Tibial nerve (tissue), 4 donors: ENCODE results near the gene IGFBPL1. TPM values are rescaled to one million over a fixed set of nuclear protein-coding genes. Genes with fewer than 3 reads are reported as not detected.

ENCODE experiments used
- DNase-seq, 2 donors: peaks; one replicate each; pipeline ENCODE4 v3.0.0-alpha.2; 2019; ENCODE audit warnings: low spot score in 2 of 2
- H3K27ac ChIP-seq, 4 donors: fragments of 200-600 bp; sonication (generic) in 3 of 4; one replicate each; pipeline ENCODE4 v1.5.1; 2017 to 2019; ENCODE audit warnings: mild to moderate bottlenecking in 1 of 4
- H3K27me3 ChIP-seq, 2 donors: fragments of 200-600 bp; sonication (generic) in 1 of 2; one replicate each; pipeline versions ENCODE4 v1.5.1 to v1.6.0; 2017 to 2019
- H3K36me3 ChIP-seq, 3 donors: fragments of 200-600 bp; sonication (generic); one replicate each; pipeline ENCODE4 v1.5.1; 2018 to 2019
- H3K4me1 ChIP-seq, 4 donors: fragments of 200-600 bp; sonication (generic) in 3 of 4; one replicate each; pipeline ENCODE4 v1.5.1; 2017 to 2019
- H3K4me3 ChIP-seq, 4 donors: fragments of 200-600 bp; sonication (generic) in 3 of 4; one replicate each; pipeline ENCODE4 v1.5.1; 2017 to 2019; ENCODE audit warnings: mild to moderate bottlenecking in 1 of 4, moderate library complexity in 1 of 4
- H3K9me3 ChIP-seq, 4 donors: fragments of 200-600 bp; sonication (generic) in 3 of 4; one replicate each; pipeline ENCODE4 v1.5.1; 2017 to 2019
- CTCF ChIP-seq, 5 experiments: fragments of 200-600 bp in 3 of 5; fragments of 450-650 bp in 2 of 5; sonication (generic) in 3 of 5; IDR thresholded peaks; one replicate each; pipeline ENCODE4 v1.5.1; 2016 to 2019; ENCODE audit warnings: antibody characterized with exemption in 5 of 5, mild to moderate bottlenecking in 3 of 5, moderate library complexity in 2 of 5
- EP300 ChIP-seq, 2 donors: sonication (generic); formaldehyde crosslinking; IDR thresholded peaks; one replicate each; pipeline ENCODE4 v1.6.1; 2017; ENCODE audit warnings: antibody characterized with exemption in 2 of 2, mild to moderate bottlenecking in 1 of 2
- POLR2A ChIP-seq, 2 donors: fragments of 450-650 bp; IDR thresholded peaks; one replicate each; pipeline ENCODE4 v1.6.1; 2017; ENCODE audit warnings: antibody characterized with exemption in 2 of 2, mild to moderate bottlenecking in 2 of 2, moderate library complexity in 2 of 2
- WGBS, 2 donors: methylation state at CpG; one replicate each; pipeline ENCODE4 v1.1.5; 2018; 5-methylcytosine and 5-hydroxymethylcytosine counted together
- total RNA-seq, 4 donors: library from RNA; depleted of rRNA; stranded (reverse); fragments of >200 nt; gene quantifications; one replicate each; pipeline ENCODE4 v1.1.0, GENCODE V29; 2016

Gene IGFBPL1
- total RNA-seq, 4 donors from 2014 or later, result 0.60 TPM; not detected in 3

- Histone ChIP-seq H3K27me3 (no peaks in the 10 kb centered on the region), H3K4me1 (peaks cover 0 to 6% (median 0%) of the 10 kb centered on the region in 4 donors), H3K9me3 (no peaks in the 10 kb centered on the region), H3K36me3 (no peaks in the 10 kb centered on the region), H3K4me3 (no peak overlapping the region), H3K27ac (no peak overlapping the region)
- DNase-seq, result no peak
- no peak for TF ChIP-seq POLR2A (IDR thresholded peaks at IDR 0.05)
- TF ChIP-seq EP300 (IDR thresholded peaks at IDR 0.05), result no peak
- TF ChIP-seq CTCF (IDR thresholded peaks at IDR 0.05), result no peak
These were observed 56.4 kb downstream of the IGFBPL1 start for GRCh38 chr9:38367898-38368297.

- 70 to 72% methylated on average over 5 of the region's 5 CpGs for WGBS, 2 donors
- H3K27me3 ChIP-seq, result no peaks in the 10 kb centered on the region
- H3K27ac ChIP-seq, result no peak overlapping the region
- H3K36me3 ChIP-seq, result no peaks in the 10 kb centered on the region
- H3K4me3 ChIP-seq, result no peak overlapping the region
- no peak for TF ChIP-seq POLR2A (IDR thresholded peaks at IDR 0.05)
- no peak for TF ChIP-seq EP300 (IDR thresholded peaks at IDR 0.05)
- no peak for TF ChIP-seq CTCF (IDR thresholded peaks at IDR 0.05)
- no peaks in the 10 kb centered on the region for H3K9me3 ChIP-seq
- DNase-seq, result no peak
- peaks cover 0 to 6% (median 0%) of the 10 kb centered on the region in 4 donors for H3K4me1 ChIP-seq
These were observed 60.7 kb downstream of the IGFBPL1 start for GRCh38 chr9:38363589-38363925.

GRCh38 chr9:38362852-38363588 is 61.2 kb downstream of the IGFBPL1 start:
- DNase-seq, result peak in 1 of 2 donors; percentile 43
- H3K27me3 ChIP-seq, result no peaks in the 10 kb centered on the region
- 47 to 49% methylated on average over 21 of the region's 21 CpGs for WGBS, 2 donors
- no peaks in the 10 kb centered on the region for H3K36me3 ChIP-seq
- TF ChIP-seq CTCF (IDR thresholded peaks at IDR 0.05) (peak in 4 of 5 experiments; percentile 29 to 48 (median 43)), EP300 (IDR thresholded peaks at IDR 0.05) (peak in 1 of 2 donors; percentile 18), POLR2A (IDR thresholded peaks at IDR 0.05) (no peak)
- no peak overlapping the region for H3K27ac ChIP-seq
- H3K9me3 ChIP-seq, result no peaks in the 10 kb centered on the region
- H3K4me1 ChIP-seq, result peaks cover 0 to 6% (median 0%) of the 10 kb centered on the region in 4 donors
- no peak overlapping the region for H3K4me3 ChIP-seq

- H3K27me3 ChIP-seq, result no peaks in the 10 kb centered on the region
- TF ChIP-seq EP300 (IDR thresholded peaks at IDR 0.05) (no peak), CTCF (IDR thresholded peaks at IDR 0.05) (no peak), POLR2A (IDR thresholded peaks at IDR 0.05) (no peak)
- no peak for DNase-seq
- H3K4me3 ChIP-seq, result no peak overlapping the region
- WGBS, 2 donors, result 75 to 80% methylated on average over 6 of the region's 6 CpGs
- no peaks in the 10 kb centered on the region for H3K36me3 ChIP-seq
- H3K4me1 ChIP-seq, result peaks cover 0 to 6% (median 0%) of the 10 kb centered on the region in 4 donors
- H3K9me3 ChIP-seq, result no peaks in the 10 kb centered on the region
- no peak overlapping the region for H3K27ac ChIP-seq
These were observed 62.8 kb downstream of the IGFBPL1 start for GRCh38 chr9:38361473-38361850.

GRCh38 chr9:38360839-38361472 is 63.3 kb downstream of the IGFBPL1 start:
- H3K4me1 ChIP-seq, result peaks cover 0 to 6% (median 0%) of the 10 kb centered on the region in 4 donors
- no peak overlapping the region for H3K4me3 ChIP-seq
- WGBS, 2 donors, result 66 to 74% methylated on average over 7 of the region's 7 CpGs
- TF ChIP-seq POLR2A (IDR thresholded peaks at IDR 0.05) (no peak), CTCF (IDR thresholded peaks at IDR 0.05) (no peak), EP300 (IDR thresholded peaks at IDR 0.05) (no peak)
- no peak for DNase-seq
- no peak overlapping the region for H3K27ac ChIP-seq
- no peaks in the 10 kb centered on the region for H3K9me3 ChIP-seq
- H3K36me3 ChIP-seq, result no peaks in the 10 kb centered on the region
- no peaks in the 10 kb centered on the region for H3K27me3 ChIP-seq
